ENCODE data around the gene TRPM3.

The TRPM3 gene

DNA sequence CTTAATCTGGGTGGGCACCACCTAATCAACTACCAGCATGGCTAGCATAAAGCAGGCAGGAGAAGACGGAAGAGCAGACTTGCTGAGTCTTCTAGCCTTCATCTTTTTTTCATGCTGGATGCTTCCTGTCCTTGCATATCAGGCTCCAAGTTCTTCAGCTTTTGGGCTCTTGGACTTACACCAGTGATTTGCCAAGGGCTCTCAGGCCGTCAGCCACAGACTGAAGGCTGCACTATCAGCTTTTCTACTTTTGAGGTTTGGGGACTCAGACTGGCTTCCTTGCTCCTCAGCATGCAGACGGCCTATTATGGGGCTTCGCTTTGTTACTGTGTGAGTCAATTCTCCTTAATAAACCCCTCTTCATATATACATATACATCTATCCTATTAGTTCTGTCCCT, 180.2 kb downstream of the TRPM3 start:
- no peak for DNase-seq

DNA sequence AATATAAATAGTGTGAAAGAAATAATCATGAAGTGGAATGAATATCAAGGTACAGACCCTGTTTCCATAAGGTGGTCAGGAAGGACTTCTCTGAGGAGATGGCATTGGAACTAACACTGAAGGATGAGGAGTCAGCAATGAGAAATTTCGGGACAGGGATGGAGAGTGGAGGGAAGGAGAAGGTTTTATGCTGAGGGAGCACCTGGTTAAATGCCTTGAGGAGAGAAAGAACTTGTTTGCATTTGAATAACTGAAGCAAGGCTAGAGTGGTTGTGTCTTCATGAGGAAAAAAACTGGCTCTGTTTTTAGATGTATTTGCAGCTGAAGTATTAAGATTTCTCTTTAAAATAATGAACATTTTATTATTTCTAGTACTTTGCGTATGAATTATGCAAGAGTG, 180.8 kb downstream of the TRPM3 start:
- no peak for DNase-seq

DNA sequence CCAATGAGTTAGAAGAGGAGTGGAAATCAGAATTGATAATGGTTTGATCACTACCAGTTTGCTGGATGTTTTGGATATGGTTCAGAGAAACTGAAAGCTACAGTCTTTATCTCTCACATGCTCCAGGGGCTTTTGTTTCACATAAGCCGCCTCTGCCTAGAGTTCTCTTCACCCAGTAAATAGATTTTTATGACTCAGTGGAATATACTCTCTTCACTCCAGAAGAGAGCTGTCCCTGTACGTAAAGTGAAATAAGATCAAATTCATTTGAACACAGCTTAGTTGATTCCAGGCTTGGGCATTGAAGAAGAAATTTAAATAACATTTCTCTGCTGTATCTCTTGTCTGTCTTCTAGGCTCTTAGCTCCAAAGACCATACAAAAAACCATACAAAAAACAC, 184.9 kb downstream of the TRPM3 start:
- no peak for DNase-seq

DNA sequence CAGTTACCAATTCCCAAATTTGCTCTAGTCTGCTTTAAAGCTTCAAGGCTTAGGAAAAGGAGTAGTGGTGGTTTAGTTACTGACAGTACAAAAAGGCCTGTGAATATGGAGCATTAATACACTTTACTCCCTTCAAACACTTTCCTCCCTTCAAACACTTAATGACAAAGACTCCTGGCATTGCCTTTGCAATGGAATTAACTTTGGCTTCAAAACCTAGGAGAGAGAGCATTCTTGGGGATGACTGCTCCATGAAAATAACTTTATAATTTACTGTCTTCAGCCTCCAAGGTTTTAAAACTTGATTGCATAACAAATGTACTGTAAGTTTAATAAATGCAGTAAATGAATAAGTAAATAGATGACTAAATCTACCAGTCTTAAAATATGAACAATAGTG, 185.6 kb downstream of the TRPM3 start:
- DNase-seq, result no peak

DNA sequence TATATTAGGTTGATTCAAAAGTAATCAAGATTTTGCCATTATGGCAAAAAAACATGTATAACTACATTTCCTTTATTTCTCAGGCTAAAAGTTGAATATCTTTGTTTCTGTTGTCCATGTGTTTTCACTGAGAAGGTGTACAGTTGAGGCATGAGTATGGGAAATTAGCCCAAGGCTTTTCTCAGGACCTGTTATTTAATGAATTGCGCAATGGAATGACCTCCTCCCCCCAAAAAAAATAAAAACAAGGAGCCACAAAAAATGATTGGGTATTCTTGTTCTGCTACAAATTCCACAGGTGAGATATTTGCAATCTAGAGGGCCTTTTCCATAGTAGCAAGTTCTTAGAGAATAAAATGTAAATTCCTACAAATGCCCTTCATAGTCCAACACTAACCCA, 186.8 kb downstream of the TRPM3 start:
- no peak for DNase-seq

DNA sequence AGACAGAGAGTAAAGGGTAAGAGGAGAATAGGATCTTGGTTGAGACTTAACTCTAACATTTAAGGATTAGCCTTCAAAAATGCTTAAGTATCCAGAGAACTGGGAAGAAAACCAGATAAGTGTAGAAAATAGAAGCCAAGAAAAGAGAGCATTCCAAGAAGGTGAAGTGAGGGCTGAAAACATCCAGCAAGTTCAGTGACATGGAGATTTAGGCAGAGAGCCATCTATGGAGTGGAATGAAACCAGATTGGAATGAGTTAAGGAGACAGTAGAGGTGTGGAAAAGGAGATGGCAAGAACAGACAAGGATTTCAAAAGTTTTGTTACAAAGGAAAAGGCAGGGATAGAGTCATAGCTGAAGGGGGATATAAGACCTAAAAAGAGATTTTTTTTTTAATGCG, 188.1 kb downstream of the TRPM3 start:
- DNase-seq, result no peak

DNA sequence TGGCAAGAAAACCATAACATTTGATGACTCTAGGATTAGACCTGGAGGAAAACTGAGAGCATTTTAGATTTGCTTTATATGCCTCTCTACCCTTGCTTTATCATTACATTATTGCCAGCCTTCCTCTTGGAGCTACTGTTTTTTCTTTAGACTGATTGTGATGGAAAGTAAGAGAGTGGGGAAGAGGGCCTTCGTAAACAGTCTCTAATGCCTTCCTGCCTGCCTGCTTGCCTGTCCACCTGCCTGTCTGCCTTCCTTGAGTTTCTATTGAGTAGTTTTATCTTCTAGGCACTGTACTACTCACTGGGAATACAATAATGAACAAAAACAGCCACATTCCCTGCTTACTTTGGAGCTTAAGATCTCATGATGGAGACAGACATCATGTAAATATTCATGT, 189.3 kb downstream of the TRPM3 start:
- no peak for DNase-seq

DNA sequence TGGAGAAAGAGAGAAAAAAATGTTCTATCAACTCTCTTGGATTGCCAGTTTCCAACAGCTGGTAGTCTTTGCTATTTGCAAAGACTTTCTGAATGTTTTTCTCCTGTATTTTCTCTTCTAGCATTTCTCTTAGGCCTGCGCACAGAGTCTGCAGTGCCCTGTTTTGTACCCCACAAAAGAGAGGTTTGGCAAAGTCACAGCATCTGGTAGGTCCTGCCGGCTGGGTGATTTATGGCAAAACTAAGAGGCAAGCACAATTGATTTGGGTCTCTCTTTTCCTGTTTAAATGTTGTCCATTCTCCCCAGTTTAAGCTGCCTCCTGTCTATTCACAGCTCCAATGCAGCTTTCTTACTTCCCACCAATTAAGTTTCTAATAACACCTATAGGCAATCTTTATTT, 193.9 kb downstream of the TRPM3 start:
- DNase-seq, result no peak

DNA sequence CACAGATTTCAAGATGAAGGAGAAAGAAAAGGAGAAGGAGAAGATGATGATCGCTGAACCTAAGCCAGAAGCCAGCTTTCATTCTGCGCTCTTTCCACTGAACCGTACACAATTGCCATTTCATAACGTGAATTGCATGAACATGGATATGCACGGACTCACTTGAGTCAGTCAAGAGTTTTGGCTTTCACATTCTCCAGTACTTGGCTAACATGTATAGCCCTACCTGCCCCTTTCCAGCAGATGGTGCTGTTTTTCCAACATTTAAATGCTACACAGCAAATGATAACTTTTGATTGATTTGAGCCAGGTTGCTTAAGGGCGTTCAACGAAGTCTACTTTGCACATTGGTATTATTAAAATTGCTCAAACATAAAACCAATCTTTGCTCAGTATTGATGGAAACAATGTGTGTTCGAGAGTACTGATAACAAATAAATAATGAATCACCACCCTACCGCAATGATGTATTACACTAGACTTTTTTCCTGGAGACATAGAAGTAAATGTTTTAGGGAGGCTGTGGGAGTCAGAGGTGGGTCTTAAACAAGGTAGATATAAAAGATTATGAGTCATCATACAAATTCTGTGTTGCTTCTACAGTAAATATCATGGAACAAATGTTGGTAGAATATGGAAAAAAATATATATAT, 196.4 kb downstream of the TRPM3 start:
- DNase-seq, result peak; percentile 38 to 45

DNA sequence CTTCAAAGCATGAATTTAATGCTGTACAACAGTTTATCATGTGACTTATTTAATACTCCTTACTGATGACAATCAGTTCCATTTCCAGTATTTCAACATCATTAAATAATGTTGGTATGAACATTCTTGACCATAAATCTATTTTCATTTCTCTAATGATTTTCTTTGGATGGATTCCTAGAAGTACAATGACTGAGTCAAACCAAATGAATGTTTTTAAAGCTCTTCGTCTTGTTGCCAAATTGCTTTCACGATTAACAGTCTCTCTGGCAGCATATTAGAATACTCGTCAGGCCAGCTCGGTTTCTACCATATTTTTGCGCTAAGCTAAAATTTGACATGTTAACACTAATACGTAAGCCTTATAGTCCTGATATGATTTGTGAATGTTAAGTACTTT, 197.0 kb downstream of the TRPM3 start:
- DNase-seq, result no peak

DNA sequence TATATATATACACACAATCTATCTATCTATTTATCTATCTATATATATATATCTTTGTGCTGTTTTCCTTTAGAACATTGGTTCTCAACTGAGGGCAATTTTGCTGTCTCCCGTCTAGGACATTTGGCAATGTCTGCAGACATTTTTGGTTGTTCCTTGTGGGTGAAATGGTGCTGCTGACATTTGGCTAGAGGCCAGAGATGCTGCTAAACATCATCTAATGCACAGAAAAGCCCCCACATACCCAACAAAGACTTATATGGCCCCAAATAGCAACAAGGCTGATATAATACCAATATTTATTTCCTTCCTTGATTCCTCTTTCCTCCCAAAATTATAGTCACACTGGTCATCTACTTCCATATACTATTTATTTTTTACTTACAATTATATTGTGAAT, 197.5 kb downstream of the TRPM3 start:
- no peak for DNase-seq

DNA sequence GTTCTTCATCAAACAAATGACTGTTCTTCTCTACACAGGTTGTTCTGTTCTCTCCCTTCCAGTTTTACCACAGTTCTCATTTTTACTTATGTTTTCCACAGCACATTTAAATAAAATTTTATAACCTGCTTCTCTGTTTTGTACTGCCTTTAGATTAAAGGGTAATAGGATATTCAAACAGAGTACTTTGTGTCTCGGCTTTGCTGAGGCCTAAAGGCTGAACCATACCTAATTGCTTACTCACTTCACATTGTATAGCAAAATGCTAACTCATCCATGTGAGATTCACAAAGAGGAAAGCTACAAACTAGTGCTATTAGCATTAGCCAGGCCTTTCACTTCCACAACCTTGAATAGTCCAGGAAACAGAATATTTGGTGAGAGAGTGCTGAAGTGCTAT, 200.3 kb downstream of the TRPM3 start:
- no peak for DNase-seq

DNA sequence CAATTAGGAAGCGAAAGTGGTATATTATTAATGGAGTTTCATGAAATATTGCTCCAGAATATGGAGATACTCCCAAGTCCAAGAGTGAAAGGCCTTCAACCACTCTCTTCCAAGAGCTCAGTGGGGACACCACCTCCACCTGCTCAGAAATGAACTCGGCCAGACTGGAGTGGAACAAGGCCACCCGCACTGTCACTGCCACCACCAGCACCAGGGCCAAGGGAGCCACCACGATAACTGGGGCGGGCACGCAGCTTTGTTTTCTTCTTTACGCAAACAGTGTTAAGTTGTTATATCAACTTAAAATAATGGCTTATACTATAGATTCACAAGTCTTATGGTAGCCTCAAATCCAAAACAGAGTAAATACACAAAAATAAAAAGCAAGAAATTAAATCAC, 204.1 kb downstream of the TRPM3 start:
- no peak for DNase-seq

DNA sequence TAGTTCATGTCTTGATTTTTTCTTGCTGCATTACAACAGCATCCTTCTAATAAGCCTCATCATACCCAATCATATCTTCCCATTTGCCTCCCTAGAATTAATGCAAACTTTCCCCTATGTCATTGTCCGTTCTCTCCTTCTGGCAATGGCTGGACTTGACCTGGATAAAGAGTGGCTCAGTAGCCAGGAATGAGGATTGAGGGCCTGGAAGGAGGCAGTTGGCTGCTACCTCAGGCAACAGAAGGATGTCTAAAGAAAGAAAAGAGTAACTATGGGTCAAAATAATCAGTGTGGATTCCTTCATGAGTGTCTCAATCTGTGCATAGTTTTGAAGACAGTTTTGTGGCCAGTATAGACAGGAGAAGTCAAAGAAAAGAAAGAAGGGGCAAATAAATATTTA, 209.6 kb downstream of the TRPM3 start:
- DNase-seq, result no peak

DNA sequence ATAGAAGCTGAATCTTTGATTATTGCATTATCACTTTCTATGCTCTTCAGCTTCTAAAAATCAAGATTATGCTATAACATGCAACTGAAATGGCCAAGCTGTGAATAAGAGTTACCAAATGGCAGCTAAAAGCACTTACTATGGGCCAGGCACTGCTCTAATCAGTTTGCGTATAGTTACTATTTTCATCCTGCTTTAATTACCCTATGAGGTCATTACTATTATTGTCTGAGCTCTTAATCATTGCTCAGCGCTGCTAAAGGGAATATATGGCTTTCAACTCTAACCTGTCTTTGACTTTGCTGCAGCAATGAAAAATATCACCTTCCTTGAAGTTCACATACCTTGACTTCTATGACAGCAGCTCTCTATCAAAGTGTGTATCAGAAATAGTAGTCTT, 210.8 kb downstream of the TRPM3 start:
- no peak for DNase-seq

DNA sequence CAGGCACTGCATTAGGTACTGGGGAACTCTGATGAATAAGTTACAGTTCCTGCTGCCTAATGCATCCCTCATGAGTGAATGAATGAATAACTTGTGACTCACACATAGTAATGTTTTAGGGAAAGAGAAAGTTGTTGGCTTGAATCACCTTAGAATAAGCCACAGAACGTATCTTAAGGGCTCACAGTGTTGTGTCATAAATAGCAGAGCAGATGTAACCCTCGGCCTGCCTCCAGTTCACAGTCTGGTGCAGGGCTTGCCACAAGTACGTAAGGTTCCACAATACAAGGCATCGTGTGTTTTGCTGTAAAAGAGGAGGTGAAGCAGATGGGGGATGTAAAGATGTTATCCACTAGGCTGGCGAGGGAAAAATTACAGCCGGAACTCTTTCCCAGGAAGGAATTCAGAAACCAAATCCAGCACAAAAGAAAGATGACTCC, 218.7 kb downstream of the TRPM3 start:
- DNase-seq, result no peak

DNA sequence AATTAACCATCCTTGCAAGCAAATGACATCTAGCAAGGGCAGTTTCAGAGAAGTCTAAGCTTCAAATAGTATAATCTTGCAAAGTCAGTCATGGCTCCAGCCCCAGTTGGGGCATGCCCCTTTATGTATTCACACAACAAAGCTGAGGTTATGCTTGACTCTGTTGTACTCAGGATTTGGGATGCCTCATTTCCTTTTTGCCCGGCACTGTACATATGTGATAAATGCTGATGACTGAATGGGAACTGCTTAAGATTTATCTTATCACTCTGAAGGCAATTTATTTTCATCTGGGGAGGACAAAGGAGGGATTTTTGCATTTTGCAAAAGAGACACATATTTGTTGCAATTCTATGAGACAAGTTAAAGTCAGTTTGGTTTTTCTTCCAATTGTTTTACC, 219.2 kb downstream of the TRPM3 start:
- no peak for DNase-seq

DNA sequence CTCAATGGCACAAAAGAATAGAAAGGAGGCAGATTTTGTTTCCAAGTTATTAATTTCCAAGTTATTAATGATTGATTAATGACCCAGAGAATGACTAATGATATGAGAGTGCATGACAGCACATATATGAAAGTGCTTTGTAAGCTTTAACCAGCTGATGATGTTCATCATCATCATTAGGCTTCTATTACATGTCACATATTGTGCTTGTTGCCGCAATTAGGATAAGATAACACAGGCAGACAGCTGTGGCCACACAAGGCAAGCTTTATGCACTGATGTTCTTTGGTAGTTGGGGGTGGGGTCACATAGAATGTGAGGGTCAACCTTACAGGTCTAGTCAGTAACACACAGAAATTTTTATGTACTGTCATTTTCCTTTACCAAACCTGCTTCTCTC, 219.7 kb downstream of the TRPM3 start:
- DNase-seq, result no peak

DNA sequence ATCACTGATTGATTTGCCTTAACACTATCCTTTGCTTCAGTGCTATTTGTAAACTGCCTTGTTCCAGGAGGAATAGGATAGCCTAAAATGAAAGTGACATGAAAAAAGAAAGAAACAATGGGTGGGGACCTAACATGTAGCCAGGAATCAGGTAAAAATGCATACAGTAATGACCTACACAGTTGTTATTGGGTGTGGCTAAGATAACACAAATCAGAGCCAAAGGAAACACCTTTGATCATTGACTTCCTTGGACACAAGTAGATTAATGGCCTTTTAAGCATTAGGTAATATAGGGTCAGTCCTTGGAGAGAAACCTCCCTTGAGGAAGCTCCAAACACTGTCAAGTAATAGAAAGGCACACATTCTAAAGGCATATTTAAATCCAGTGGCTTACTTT, 220.4 kb downstream of the TRPM3 start:
- no peak for DNase-seq

DNA sequence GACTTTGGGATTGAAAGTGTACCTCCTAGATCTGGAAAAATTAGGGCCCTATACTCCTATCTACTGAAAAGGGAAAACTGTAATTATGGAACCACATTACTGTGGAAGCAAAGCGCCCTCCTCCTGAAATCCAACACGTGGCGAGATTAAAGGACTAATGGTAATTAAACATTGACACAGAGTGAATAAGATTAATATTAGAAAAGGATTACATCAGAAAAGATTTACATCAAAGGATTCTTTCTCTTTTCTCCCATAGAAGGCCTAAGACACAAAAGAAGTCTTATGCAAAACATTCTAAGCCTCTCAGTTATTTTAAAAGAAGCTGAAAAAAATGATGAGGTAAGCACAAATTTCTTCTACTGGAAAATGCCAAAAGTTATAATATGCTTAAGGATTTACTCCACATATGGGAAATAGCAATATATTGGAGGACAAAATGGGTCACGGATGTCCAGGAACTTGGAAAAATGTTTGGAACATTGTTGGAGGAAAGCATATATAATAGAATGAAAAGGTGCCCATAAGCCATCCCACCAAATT, 227.8 kb downstream of the TRPM3 start:
- DNase-seq, result no peak

DNA sequence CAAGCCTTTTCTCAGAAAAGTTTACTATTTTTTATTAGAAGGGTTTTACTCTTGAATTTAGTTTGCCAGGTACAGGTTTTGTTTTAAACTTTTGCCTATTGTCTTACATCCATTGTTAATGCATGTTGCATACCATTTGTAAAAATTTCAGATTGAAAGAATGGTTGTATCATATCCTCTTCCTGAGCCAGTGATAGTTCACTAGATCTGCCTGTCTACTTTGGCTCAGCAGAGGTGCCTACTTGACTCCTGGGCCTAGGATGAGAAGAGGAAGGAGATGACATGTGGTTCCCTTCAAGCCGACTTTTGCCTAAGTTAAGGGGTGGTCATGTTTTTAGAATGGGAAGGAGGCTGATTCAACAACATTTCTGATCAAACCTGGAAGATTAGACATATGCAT, 232.9 kb downstream of the TRPM3 start:
- DNase-seq, result no peak

DNA sequence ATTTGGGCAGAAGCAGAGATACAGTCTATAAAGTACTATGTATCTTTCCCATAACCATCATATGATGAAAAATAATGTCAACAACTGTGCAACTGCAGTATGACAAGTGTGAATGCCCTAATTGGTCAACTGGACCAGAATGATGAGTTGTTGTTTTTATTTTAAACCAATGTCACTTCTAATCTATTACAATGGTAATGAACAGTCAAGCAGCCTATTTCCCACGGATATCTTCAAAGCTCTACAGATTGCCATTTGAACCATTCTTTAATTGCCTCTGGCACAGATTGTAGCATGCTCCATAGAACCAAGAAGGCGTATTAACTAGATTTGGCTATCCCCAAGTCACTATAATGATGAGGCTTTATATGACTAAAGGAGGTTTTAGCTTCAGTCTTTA, 233.6 kb downstream of the TRPM3 start:
- no peak for DNase-seq

DNA sequence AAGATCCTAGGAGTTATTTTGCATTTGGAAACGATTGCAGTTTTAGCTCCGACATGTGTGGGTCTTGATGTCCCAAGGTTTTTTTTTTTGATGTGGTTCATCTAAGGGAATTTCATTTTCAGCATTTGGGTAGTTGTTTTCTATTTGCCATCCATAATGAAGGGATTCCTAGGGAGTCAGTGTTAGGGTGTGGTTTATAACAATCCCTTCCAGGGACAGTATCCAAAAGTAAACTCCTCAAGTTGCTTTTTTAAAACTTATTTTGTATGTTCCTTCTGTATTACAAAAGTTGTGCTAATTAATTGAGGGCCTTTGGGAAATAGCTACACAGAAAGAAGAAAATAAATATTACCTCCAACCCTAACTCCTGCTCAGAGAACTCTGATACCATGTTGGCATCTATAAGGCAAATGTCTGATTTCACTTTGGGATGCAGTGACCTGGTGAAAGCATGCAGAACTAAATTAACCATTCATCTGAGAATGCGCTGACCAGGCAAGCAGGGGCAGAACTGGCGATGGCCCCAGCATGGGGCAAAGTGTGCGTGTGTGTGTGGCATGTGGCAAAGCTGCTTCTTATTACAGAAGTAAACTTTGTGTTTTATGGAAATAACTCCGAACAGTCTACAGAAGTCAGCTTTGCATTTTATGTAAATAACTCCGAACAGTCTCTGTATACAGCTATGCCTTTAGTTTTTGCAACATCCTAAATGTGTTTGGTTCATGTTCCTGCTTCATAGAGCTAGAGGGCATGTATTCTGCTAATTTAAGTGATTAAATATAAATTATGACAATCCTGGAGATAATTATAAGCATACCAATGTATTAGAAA, 237.2 kb downstream of the TRPM3 start:
- DNase-seq, result no peak

DNA sequence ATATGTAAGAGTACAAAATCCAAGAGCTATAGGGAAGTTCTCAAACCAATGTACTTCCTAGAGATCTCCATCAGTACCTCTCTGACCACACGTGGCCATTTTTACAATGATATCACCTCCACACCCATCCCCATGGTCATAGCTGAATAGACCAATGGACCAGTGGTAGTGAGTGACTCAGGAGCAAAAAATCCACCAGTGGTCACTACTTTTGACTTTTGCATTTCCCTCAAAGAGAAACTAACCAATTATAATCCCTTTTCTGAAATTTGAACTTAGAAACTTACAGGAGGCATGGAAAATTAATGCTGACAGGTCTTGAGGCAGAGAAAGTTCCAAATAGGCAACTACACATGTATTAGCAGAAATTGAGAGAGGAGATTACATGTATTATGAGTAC, 238.4 kb downstream of the TRPM3 start:
- DNase-seq, result no peak

All from inflammatory macrophage (primary cell).